DMS 273 (cell line): ENCODE measurements around the gene NUP93.

ENCODE experiments used
- DNase-seq: peaks from one replicate; lab custom pipeline; 2025; ENCODE audit not compliant: unreplicated experiment; lab: John Stamatoyannopoulos, UW

Gene NUP93

DNA sequence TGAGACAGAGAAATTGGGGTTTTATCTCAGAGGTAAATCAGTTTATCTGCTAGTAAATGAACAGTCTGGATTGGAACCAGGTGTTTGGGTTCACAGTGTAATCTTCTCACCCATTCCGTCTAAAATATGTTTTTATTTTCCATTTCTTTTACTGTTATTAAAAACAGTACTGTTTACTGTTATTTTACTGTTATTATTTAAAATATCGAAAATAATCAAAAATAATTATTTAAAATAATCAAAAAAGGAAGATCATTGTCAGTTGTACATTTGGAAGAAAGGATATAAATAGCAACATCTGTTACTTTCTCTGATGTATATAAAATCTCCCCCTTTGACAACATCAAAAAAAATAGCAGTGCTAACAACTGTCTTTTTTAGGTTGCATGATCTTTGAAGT lies 11.5 kb downstream of the NUP93 start:
- DNase-seq, result no peak

GRCh38 chr16:56742030-56742984 lies 12.4 kb downstream of the NUP93 start:
- no peak for DNase-seq

- DNase-seq, result peak; percentile 9
Observed at GRCh38 chr16:56743840-56744239, 13.9 kb downstream of the NUP93 start.

DNA sequence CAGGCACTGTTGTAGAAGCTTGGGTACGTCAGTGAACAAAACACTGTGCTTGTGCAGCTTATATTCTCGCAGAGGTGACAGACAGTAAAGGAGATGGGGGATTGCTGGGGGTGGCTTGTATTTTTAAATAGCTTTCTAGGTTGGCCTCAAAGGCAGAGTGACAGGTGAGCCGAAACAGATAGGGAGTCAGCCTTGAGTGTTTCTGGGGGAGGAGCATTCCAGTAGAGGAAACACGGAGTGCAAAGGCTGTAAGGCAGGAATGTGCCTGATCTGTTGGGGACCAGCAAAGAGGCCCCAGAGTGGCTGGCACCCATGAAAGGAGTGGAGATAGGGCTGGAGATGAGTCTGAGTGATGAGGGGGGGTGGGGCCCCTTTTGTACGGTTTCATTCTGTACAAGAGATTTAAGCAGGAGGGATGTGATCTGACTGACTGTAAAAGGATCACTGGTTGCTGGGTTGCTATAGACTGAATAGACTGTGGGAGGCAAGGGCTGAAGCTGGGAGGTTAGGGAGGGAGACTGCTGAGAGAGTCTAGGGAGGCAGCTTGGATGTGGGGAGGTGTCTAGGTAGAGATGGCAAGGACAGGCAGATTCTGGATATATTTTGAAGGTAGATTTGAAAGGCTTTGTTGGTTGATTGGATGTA lies 15.2 kb downstream of the NUP93 start:
- DNase-seq, result no peak

DNA sequence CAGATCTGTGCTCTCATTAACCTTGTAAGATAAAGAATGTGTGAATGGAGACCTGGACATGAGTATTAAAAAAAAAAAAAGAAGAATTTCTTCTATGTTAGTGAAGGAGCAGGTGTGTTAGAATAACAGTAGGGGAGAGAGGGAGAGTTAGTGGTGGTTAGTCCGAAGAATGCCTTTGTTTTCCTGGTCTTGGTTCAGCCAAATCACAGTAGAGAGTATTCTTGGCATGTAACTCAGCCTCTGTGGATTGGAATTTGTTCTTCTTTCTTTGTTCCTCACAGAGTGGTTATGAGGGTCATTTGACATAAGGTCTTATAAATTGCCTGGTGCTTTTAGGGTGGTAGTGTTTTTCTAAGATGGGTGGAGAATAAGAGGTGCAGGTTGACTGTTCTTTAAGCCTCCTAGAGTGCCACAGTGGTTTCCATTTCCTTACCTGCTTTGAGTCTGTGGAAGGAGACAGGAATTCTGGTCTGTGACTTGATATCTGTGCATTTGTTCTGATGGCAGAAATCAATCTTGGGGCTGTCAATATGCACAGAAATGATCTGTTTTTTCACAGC lies 17.6 kb downstream of the NUP93 start:
- DNase-seq, result no peak

DNA sequence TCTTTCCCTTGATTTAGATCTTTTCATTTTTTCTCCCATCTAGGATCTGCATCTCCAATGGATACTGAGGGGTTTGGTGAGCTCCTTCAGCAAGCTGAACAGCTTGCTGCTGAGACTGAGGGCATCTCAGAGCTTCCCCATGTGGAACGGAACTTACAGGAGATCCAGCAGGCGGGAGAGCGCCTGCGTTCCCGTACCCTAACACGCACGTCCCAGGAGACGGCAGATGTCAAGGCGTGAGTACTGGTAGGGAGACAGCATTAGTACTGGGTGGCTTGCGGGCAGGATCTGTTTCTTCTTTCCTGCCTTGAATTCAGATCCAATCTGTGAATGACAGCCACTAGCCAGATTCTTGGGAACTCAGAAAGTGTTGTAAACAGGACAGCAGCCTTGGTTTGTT lies 18.3 kb downstream of the NUP93 start:
- no peak for DNase-seq

- DNase-seq, result no peak
Observed at GRCh38 chr16:56748826-56749225, 18.9 kb downstream of the NUP93 start.

DNA sequence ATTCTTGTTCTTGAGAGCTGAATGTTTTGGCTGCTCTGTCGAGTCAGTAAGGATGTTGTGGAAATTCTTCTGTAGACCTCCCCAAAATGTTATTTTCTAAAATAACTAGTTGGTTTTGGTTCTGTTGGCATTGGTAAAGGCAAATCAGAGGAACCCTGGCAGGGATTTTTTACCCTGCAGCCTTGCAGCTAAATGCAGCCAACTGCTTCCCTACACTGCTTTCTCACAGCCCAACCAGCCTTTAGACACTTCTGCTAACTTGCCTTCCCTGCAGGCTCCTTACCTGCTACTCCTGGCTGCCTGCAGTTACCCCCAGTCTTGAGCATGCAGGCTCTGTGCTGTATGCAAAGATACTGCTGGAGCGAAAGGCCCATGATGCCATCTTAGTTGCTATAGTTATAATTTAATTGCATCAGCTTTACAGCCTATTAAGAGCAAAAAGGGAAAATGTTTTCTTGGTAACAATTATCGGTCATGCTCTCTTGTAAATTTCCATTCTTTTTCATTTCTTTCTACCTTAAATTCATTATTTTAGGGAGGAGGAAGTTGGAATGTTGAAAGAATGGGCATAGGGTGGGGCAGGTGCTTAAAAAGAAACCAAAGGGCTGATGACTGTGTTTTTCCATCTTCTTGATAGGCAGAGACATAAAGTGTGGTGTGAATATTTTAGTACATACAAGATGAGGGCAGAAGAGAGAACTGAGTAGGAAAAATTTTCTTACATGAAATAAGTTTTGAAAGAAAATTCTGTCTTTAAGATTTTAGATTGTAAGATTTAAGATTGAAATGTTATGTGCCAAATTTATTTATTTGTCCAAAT lies 20.0 kb downstream of the NUP93 start:
- DNase-seq, result no peak

- no peak for DNase-seq
Observed at GRCh38 chr16:56753410-56753809, 23.5 kb downstream of the NUP93 start.

DNA sequence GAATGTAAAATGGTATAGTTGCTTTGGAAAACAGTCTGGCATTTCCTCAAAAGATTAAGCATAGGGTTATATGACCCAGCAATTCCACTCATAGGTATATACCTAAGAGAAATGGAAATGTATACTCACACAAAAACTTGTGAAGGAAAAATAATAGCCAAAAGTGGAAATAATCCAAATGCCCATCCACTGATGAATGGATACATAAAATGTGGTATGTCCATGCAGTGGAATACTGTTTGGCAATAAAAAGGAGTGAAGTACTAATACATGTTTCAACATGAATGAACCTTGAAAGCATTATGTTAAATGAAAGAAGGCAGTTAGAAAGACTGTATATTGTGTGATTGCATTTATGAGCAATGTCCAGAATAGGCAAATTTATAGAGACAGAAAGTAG lies 25.1 kb downstream of the NUP93 start:
- DNase-seq, result no peak

DNA sequence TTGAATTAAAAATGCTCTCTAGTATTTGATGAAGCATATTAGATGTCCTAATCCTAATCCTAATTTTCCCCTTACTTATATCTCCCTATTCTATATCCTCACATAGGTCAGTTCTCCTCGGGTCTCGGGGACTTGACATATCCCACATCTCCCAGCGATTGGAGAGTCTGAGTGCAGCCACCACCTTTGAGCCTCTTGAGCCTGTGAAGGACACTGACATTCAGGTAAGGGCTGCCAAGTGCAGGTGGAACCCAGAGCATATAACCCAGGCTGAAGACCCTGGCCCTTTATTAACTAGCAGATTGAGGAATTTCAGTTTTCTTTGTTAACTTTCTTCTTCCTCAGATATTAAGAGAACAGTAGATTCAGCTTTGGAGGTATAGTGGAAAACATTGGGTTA lies 28.5 kb downstream of the NUP93 start:
- DNase-seq, result no peak

- no peak for DNase-seq
Observed at GRCh38 chr16:56758930-56759329, 29.0 kb downstream of the NUP93 start.

DNA sequence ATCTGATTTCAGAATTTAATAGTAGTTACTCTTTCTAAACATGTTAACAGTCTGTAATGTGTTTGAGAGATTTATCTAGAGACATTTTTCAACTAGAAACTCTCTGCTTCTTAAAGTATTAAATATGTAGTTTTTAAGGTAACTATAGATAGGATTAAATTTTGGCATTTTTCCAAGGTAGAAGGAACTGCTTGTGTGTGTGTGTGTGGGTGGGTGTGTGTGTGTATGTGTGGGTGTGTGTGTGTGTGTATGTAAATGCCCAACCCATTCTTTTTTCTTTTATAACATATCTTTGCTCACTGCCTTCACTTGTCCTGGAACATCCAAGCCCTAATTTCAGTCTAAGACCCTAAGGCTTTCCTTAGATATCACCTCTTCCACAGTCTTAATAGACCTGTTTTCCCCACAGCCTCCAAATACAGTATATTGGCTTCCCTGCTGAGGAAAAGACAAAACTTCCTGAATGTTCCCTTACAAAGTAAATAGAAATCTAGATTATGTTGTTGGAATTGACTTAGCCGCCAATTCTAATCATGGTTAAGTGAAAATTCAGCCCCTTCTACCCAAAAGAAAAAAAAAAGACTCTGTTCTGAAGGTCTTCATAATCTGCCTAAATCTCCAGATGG lies 33.5 kb downstream of the NUP93 start:
- peak; percentile 12 for DNase-seq

- DNase-seq, result no peak
Observed at GRCh38 chr16:56764835-56765234, 34.9 kb downstream of the NUP93 start.

DNA sequence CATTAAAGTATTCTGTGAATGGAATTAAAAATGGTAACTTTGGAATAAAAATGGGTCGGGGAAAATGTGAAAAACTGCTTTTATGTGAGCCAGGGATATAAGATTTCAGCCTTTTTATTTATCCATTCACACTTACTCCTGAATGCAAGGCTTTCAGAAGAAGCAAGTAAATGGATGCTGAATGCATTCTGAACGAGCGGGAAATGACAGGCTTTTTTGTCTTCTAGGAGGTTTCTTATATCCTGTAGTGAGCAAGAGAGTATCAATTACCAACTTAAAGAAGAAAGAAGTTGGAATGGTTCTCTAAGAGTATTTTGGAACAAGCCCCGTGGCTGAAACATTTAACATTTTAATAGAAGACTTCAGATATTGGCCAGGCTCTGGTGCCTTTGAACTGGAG lies 36.0 kb downstream of the NUP93 start:
- DNase-seq, result no peak

- no peak for DNase-seq
Observed at GRCh38 chr16:56767024-56767423, 37.1 kb downstream of the NUP93 start.

DNA sequence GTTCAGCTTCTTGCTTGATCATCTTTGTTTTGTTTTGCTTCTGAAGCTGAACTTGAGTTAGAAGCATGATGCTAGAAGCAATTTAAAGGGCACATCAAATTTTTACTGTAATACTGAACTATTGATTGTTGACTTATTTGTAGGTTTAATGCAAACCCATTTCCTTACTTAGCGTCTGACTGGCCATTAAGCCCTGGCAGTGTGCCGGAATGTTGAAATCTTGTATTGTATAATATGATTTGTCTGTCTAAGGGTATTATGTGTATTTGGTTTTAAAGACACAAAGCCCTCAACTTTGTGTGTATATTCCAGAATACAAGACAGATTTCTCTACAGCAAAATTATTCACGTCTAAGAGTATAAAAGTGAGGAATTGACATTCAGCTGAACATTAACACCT lies 39.7 kb downstream of the NUP93 start:
- no peak for DNase-seq

DNA sequence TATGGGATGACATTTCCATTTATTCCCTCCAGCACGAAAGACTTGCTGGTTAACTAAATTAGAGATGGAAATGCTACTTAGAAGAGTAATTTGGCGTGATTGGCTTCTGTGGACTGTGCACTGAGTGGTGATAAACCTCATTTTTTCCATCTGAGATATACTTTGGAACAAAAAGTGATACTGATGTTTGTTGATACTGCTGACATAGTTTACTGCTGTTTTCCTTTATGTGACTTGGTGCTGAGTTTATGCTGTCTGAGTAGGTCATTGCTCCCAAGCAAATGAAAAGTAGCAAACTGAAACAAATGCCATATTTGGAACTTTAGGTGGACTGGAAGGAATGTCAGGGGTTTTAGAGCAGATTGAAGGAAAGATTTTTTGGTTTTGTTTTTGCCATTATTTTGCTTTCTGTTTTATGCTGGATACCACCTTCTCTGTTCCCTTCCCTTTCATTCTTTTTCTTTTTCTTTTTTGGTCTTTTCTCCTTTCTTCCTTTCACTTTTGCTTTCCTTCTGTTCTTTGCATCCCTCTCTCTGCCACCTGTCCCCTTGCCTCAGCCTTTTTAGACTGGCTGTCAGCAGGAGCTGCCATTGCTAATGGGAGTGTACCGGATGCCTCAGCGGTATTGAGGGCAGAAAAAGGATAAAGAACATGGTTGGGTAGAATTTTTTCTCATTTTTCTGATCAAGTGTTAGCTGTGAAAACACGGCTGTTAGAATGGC lies 41.8 kb downstream of the NUP93 start:
- DNase-seq, result no peak

DNA sequence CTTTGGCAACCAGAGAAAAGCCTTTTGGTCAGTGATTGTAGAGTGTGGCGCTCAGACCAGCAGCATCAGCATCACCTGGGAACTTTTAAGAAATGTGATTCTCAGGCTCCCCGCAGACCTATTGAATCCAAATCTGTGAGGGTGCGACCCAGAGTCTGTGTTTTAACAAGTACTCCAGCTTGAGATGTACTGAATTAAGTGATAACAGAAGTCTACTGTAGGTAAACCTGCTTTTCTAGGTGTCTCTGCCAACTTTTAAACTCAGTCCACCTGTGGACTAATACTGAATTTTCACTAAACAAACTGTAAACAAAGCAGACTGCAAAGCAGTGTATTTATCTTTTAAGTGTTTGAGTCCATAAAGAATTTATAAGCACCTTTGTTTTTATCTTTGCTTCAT lies 43.6 kb downstream of the NUP93 start:
- DNase-seq, result no peak

- no peak for DNase-seq
Observed at GRCh38 chr16:56774016-56774680, 44.2 kb downstream of the NUP93 start.
